ENCODE data around the gene TCN1.

The TCN1 gene

DNA sequence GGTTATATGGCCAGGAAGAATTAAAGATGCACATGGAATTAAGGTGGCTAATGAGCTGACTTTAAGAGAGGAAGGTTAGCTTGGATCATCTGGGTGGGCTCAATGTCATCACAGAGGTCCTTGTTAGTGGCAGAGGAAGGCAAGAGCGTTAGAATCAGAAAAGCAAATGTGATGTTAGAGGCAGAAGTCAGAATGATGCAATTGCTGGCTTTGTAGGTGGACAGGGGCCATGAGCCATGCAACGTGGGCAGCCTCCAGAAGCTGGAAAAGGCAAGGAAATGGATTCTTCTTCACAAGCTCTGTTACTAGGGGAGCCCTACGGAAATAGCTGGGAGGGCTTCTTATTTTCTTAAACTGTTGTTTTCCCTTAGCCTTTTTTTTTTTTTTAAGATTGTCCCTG is 18.7 kb downstream of the TCN1 start:
- DNase-seq (ENCODE audit: low spot score): no peak
- no peak for TF ChIP-seq CTCF (conservative IDR thresholded peaks at IDR 0.05; ENCODE audit: low read depth)
- no peak overlapping the region for H3K27ac ChIP-seq
- CTCF ChIA-PET: no interaction called here
- POLR2A ChIA-PET (ENCODE audit: low non-redundant PET): interaction anchor here (0.6 kb wide), 1 partner anchor 683 kb away, joined by 3 read pairs; no protein-coding TSS in a partner anchor

GRCh38 chr11:59846556-59846955 is 19.7 kb downstream of the TCN1 start:
- no peak for DNase-seq (ENCODE audit: low spot score)
- POLR2A ChIA-PET (ENCODE audit: low non-redundant PET): no interaction called here
- CTCF ChIA-PET: interaction anchor here (1.0 kb wide), 1 partner anchor 24 kb away, joined by 3 read pairs; no protein-coding TSS in a partner anchor
- H3K27ac ChIP-seq: no peak overlapping the region
- no peak for TF ChIP-seq CTCF (conservative IDR thresholded peaks at IDR 0.05; ENCODE audit: low read depth)

- ChIA-PET POLR2A (ENCODE audit: low non-redundant PET) (no interaction called here), CTCF (interaction anchor here (1.0 kb wide), 1 partner anchor 23 kb away, joined by 3 read pairs; no protein-coding TSS in a partner anchor)
- no peak for TF ChIP-seq CTCF (conservative IDR thresholded peaks at IDR 0.05; ENCODE audit: low read depth)
- H3K27ac ChIP-seq: no peak within 1 kb of the TSS
- DNase-seq (ENCODE audit: low spot score): no peak
These were observed 20.9 kb downstream of the TCN1 start, which contains the start of gene CBLIF for GRCh38 chr11:59845399-59845798. Gene CBLIF, minus strand, starts transcription at chr11:59845499. Its CDS starts 46 bp downstream, at chr11:59845453.

GRCh38 chr11:59842316-59842715 is 24.0 kb downstream of the TCN1 start:
- no peak overlapping the region for H3K27ac ChIP-seq
- DNase-seq (ENCODE audit: low spot score): no peak
- no peak for TF ChIP-seq CTCF (conservative IDR thresholded peaks at IDR 0.05; ENCODE audit: low read depth)
- CTCF ChIA-PET: no interaction called here
- POLR2A ChIA-PET (ENCODE audit: low non-redundant PET): no interaction called here

GRCh38 chr11:59841514-59841913 is 24.8 kb downstream of the TCN1 start:
- DNase-seq (ENCODE audit: low spot score): no peak
- ChIA-PET POLR2A (ENCODE audit: low non-redundant PET) (no interaction called here), CTCF (interaction anchor here (0.6 kb wide), 1 partner anchor 1248 kb away, joined by 3 read pairs; no protein-coding TSS in a partner anchor)
- no peak overlapping the region for H3K27ac ChIP-seq
- TF ChIP-seq CTCF (conservative IDR thresholded peaks at IDR 0.05; ENCODE audit: low read depth): no peak

GRCh38 chr11:59839615-59840014 is 26.7 kb downstream of the TCN1 start:
- no peak for TF ChIP-seq CTCF (conservative IDR thresholded peaks at IDR 0.05; ENCODE audit: low read depth)
- CTCF ChIA-PET: no interaction called here
- DNase-seq (ENCODE audit: low spot score): no peak
- POLR2A ChIA-PET (ENCODE audit: low non-redundant PET): no interaction called here
- H3K27ac ChIP-seq: no peak overlapping the region

DNA sequence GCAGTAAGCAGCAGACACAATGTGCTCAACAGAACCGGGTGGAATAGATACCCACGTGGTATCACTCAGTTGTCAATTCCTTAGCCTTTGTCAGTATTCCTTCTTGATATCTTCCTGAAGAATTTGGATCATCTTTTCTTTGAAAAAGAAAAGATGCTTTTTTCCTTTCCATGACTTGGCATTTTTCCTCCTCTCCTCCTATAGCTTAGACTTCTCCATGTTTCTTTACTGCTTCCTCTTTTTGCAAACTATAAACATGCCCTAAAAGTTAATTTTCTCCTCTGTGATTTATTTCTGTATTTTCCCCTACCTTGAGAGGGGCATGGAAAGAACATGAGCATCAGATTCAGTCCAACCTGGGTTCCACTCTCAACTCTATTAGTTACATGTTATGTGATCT is 32.7 kb downstream of the TCN1 start:
- no peak for TF ChIP-seq CTCF (conservative IDR thresholded peaks at IDR 0.05; ENCODE audit: low read depth)
- no peak for DNase-seq (ENCODE audit: low spot score)
- ChIA-PET CTCF (no interaction called here), POLR2A (ENCODE audit: low non-redundant PET) (no interaction called here)
- no peak overlapping the region for H3K27ac ChIP-seq
